Endothelial cell (in vitro differentiated cells): ENCODE data around the gene TRAPPC2L. TPM values are rescaled to one million over a fixed set of nuclear protein-coding genes. Genes with fewer than 3 reads are reported as not detected.

Experiments used
- DNase-seq: peaks from one replicate; pipeline ENCODE4 v3.0.0; 2021; ENCODE audit warnings: low spot score
- H3K27ac Mint-ChIP-seq: one replicate; pipeline ENCODE4 v1.8.0; 2021; ENCODE audit warnings: mixed read lengths, inconsistent platforms; ENCODE audit not compliant: unreplicated experiment
- H3K27me3 Mint-ChIP-seq: one replicate; pipeline ENCODE4 v1.8.0; 2021; ENCODE audit warnings: mild to moderate bottlenecking, moderate library complexity, mixed read lengths, inconsistent platforms; ENCODE audit not compliant: unreplicated experiment
- H3K36me3 Mint-ChIP-seq: one replicate; pipeline ENCODE4 v1.8.0; 2021; ENCODE audit warnings: mild to moderate bottlenecking, low read depth, mixed read lengths, inconsistent platforms; ENCODE audit not compliant: unreplicated experiment
- H3K4me1 Mint-ChIP-seq: one replicate; pipeline ENCODE4 v1.8.0; 2021; ENCODE audit warnings: mild to moderate bottlenecking, mixed read lengths, inconsistent platforms; ENCODE audit not compliant: unreplicated experiment
- H3K4me3 Mint-ChIP-seq: one replicate; pipeline ENCODE4 v1.8.0; 2021; ENCODE audit warnings: mild to moderate bottlenecking, mixed read lengths, inconsistent platforms; ENCODE audit not compliant: unreplicated experiment
- H3K9me3 Mint-ChIP-seq: one replicate; pipeline ENCODE4 v1.8.0; 2021; ENCODE audit warnings: mixed read lengths, inconsistent platforms; ENCODE audit not compliant: unreplicated experiment
- total RNA-seq: library from RNA; stranded (reverse); fragmentation: NEBNext Ultra II Directional; extraction: Animal tissue kit (Norgen Biotek cat#: 25700); gene quantifications from one replicate; pipeline ENCODE4 v1.2.1, GENCODE V29; 2021; ENCODE audit not compliant: unreplicated experiment
- TF ChIP-seq, protein P1 (sequence below): fragments of 200-600 bp; sonication (generic); IDR thresholded peaks from one replicate; pipeline ENCODE4 v1.5.0; 2021; ENCODE audit warnings: antibody characterized with exemption; ENCODE audit not compliant: unreplicated experiment

The TRAPPC2L gene
- total RNA-seq, 1 donor from 2014 or later = 65.3 TPM

DNA sequence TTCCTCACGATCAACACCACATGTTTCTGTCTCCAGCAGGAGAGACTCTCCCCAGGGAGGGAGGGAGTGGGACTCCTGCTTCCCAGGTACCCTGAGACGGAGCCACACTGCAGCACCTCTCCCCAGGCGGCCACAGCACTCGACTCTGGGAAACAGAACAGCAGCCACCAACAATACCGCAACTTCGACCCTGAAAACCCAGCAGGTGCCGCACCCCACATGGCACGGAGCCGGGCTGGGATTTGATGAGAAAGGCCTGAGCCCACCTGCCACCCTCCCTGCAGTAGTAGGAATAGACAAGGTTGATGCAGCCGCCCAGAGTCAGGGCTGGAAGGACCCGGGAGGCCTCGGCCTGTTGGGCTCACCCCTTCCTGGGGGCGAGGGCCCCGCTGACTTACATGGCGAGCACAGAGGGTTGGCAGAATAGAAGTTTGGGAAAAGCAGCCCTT, 14.6 kb upstream of the TRAPPC2L start:
- H3K9me3 Mint-ChIP-seq = no peaks in the 10 kb centered on the region
- DNase-seq = no peak
- H3K27ac Mint-ChIP-seq = no peak overlapping the region
- peaks cover 9% of the 10 kb centered on the region for H3K36me3 Mint-ChIP-seq
- peaks cover 6% of the 10 kb centered on the region for H3K27me3 Mint-ChIP-seq
- TF ChIP-seq, protein P1, sequence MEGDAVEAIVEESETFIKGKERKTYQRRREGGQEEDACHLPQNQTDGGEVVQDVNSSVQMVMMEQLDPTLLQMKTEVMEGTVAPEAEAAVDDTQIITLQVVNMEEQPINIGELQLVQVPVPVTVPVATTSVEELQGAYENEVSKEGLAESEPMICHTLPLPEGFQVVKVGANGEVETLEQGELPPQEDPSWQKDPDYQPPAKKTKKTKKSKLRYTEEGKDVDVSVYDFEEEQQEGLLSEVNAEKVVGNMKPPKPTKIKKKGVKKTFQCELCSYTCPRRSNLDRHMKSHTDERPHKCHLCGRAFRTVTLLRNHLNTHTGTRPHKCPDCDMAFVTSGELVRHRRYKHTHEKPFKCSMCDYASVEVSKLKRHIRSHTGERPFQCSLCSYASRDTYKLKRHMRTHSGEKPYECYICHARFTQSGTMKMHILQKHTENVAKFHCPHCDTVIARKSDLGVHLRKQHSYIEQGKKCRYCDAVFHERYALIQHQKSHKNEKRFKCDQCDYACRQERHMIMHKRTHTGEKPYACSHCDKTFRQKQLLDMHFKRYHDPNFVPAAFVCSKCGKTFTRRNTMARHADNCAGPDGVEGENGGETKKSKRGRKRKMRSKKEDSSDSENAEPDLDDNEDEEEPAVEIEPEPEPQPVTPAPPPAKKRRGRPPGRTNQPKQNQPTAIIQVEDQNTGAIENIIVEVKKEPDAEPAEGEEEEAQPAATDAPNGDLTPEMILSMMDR = no peak
- H3K4me1 Mint-ChIP-seq = no peaks in the 10 kb centered on the region
- H3K4me3 Mint-ChIP-seq = no peak overlapping the region

DNA sequence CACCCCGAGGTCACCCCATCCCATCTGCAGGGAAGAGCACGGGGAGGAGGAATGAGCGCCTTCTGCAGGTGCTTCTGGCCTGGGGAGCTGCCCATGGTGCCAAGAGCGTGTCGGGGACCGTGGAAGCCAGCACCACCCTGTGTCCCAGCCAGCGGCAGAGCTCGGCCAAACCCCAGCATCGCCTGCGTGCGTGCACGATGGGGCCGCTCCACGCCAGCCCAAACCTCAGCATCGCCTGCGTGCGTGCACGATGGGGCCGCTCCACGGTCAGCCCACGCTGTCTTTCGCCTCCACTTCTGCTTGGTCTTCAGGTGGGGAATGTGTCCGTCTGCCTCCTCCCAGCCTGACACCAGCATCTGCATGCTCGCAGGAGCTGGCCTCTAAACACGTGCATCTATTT, 14.1 kb upstream of the TRAPPC2L start:
- Mint-ChIP-seq H3K9me3 (no peaks in the 10 kb centered on the region), H3K4me1 (no peaks in the 10 kb centered on the region), H3K27me3 (peaks cover 6% of the 10 kb centered on the region), H3K36me3 (peaks cover 9% of the 10 kb centered on the region), H3K4me3 (peak overlapping the region; percentile 68), H3K27ac (no peak overlapping the region)
- DNase-seq = no peak
- TF ChIP-seq, protein P1 = no peak

DNA sequence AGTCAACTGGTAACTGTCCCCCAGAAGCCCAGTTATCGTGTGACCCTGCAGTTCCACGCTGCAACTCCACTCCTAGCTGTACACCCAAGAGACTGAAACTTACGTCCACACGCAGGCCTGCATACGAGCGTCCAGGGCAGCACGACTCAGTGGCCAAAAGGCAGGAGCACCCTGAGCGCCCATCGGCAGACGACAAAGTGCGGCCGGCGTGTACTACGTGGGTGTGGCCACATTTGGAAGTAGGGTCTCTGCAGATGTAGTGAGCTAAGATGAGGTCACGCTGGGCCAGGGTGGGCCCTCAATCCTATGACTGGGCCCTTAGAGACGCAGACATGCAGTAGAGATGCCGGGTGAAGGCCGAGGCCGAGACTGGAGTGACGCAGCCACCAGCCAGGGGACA, 13.7 kb upstream of the TRAPPC2L start:
- H3K4me1 Mint-ChIP-seq = no peaks in the 10 kb centered on the region
- H3K4me3 Mint-ChIP-seq = peak overlapping the region; percentile 68
- DNase-seq = no peak
- TF ChIP-seq, protein P1 = no peak
- peaks cover 6% of the 10 kb centered on the region for H3K27me3 Mint-ChIP-seq
- no peaks in the 10 kb centered on the region for H3K9me3 Mint-ChIP-seq
- no peak overlapping the region for H3K27ac Mint-ChIP-seq
- peaks cover 9% of the 10 kb centered on the region for H3K36me3 Mint-ChIP-seq

DNA sequence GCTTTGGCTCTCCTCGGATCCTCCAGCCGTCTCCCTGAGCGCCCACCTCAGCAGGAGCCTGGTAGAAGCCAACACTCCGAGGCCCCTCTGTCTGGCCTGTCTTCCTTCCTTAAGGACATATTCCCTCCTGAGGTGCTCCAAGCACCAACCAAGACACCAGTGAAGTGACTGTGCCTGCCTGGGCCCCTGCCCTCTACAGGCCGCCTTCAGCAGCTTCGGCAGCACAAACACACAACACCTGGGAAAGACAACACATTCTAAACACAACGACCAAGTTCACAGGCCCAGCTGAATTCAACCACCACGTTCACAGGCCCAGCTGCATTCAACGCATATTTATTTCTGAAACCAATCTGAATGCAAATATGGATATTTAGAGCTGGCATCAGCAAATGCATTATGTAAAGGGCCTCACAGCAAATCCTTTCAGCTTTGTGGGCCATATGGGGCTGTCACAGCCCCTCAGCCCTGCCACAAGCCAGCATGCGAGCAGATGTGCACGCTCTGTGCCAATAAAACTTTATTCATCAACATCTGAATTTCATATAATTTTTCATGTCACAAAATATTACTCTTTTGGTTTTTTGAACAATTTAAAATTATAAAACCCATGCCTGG, 12.4 kb upstream of the TRAPPC2L start:
- no peak overlapping the region for H3K4me3 Mint-ChIP-seq
- no peak overlapping the region for H3K27ac Mint-ChIP-seq
- TF ChIP-seq, protein P1 = no peak
- no peak for DNase-seq
- H3K36me3 Mint-ChIP-seq = peaks cover 9% of the 10 kb centered on the region
- H3K4me1 Mint-ChIP-seq = no peaks in the 10 kb centered on the region
- H3K9me3 Mint-ChIP-seq = no peaks in the 10 kb centered on the region
- peaks cover 6% of the 10 kb centered on the region for H3K27me3 Mint-ChIP-seq

DNA sequence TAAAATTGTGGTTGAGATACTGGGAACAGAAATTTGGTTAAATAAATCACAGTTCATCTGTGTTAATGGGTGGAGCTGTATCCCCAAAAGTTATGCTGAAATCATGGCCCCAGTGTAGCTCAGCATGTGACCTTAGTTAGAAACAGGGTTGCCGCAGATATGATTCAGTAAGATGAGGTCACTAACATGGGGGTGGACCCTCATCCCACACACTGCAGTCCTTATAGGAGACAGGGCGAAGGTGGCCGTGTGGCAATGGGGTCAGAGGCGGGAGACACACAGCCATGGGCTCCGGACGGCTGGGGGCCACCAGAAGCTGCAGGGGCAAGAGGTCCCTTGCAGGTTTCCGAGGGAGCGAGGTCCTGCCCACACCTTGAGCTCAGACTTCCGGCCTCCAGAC, 10.8 kb upstream of the TRAPPC2L start:
- Mint-ChIP-seq H3K27me3 (peaks cover 6% of the 10 kb centered on the region), H3K9me3 (no peaks in the 10 kb centered on the region), H3K4me3 (no peak overlapping the region), H3K27ac (no peak overlapping the region), H3K4me1 (no peaks in the 10 kb centered on the region), H3K36me3 (peaks cover 5% of the 10 kb centered on the region)
- TF ChIP-seq, protein P1 = no peak
- no peak for DNase-seq
